ENCODE results near the gene LUZP2. TPM values are rescaled to one million over a fixed set of nuclear protein-coding genes. Genes with fewer than 3 reads are reported as not detected.

Gene LUZP2
- total RNA-seq, 4 donors from 2014 or later, result 0.23 to 0.83 (median 0.48) TPM

- TF ChIP-seq POLR2A (IDR thresholded peaks at IDR 0.05), result no peak
- no peak for TF ChIP-seq CTCF (IDR thresholded peaks at IDR 0.05)
- intact Hi-C loops (cut with DNase I), result no loop called here
- Histone ChIP-seq H3K27me3 (no peaks in the 10 kb centered on the region), H3K4me1 (no peaks in the 10 kb centered on the region), H3K4me3 (no peak overlapping the region), H3K9me3 (no peaks in the 10 kb centered on the region), H3K36me3 (no peaks in the 10 kb centered on the region), H3K27ac (no peak overlapping the region)
- DNase-seq, result no peak
- WGBS, 2 donors, result 36 to 59% methylated on average over 3 of the region's 3 CpGs
Measured at GRCh38 chr11:24773322-24773721, 276.5 kb downstream of the LUZP2 start.

DNA sequence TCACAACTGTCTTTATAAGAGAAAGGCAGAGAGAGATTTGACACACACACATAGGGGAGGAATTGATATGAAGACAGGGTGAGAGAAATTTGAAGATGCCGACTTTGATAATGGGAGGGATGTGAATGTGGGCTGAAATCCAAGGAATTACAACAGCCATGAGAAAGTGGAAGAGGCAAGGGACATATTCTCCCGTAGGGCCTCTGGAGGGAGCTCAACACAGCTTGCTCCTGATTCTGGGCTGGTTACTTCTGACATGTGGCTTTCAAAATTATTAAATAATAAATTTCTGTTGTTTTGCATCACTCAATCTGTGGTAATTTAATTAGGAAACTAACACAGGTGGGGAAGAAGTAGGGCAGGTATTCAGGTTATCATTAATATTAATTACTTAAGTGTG is 282.9 kb downstream of the LUZP2 start:
- DNase-seq, result no peak
- no peak for TF ChIP-seq POLR2A (IDR thresholded peaks at IDR 0.05)
- peak in 1 of 6 experiments; percentile 10 for TF ChIP-seq CTCF (IDR thresholded peaks at IDR 0.05)
- WGBS, 2 donors, result 64 to 77% methylated on average over 2 of the region's 2 CpGs
- no peak overlapping the region for H3K4me3 ChIP-seq
- no peaks in the 10 kb centered on the region for H3K27me3 ChIP-seq
- H3K9me3 ChIP-seq, result no peaks in the 10 kb centered on the region
- no peaks in the 10 kb centered on the region for H3K36me3 ChIP-seq
- intact Hi-C loops (cut with DNase I), result no loop called here
- no peaks in the 10 kb centered on the region for H3K4me1 ChIP-seq
- H3K27ac ChIP-seq, result no peak overlapping the region

DNA sequence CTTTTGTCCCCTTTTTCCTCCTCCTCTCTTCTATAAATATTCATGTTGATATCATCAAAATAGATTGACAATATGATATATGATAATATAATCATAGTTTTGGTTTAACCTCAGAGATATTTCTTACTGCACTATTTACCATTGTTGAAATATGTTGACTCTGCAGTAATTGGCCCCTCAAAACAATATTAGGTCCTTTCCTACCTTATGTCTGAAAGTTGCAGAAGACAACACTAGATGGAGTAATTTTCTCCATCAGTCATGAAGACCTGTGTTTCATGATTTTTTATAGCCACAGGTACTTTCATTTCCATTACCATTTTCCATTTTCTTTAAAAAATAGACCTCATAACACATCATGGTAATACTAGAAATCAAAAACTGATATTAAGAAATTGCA is 284.4 kb downstream of the LUZP2 start:
- Histone ChIP-seq H3K27ac (no peak overlapping the region), H3K36me3 (no peaks in the 10 kb centered on the region), H3K9me3 (no peaks in the 10 kb centered on the region), H3K27me3 (no peaks in the 10 kb centered on the region), H3K4me3 (no peak overlapping the region), H3K4me1 (no peaks in the 10 kb centered on the region)
- no peak for TF ChIP-seq POLR2A (IDR thresholded peaks at IDR 0.05)
- TF ChIP-seq CTCF (IDR thresholded peaks at IDR 0.05), result no peak
- intact Hi-C loops (cut with DNase I), result no loop called here
- no peak for DNase-seq

- Histone ChIP-seq H3K4me3 (no peak overlapping the region), H3K36me3 (no peaks in the 10 kb centered on the region)
- TF ChIP-seq CTCF (IDR thresholded peaks at IDR 0.05) (no peak), POLR2A (IDR thresholded peaks at IDR 0.05) (no peak)
Measured at GRCh38 chr11:24793479-24793878, 296.6 kb downstream of the LUZP2 start.

DNA sequence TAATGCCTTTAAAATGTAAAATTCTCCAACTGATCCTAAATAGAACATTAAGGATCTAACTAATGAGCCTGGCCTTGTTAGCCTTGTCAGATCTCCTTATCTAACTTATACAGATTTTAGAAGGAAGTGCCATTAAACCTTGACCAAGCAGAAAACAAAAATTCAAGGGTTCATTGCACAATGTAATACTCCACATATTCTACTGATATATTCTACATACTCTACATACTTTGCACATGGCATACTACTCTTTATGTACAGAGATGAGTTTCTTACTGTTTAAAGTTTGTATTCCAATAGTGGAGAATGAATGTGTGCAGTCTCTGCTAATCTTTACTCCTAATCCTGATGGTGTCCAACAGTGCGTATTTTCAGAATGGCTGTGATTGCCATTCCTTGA is 297.2 kb downstream of the LUZP2 start:
- intact Hi-C loops (cut with DNase I), result no loop called here
- 95 to 100% methylated on average over 1 of the region's 1 CpG for WGBS, 2 donors
- TF ChIP-seq POLR2A (IDR thresholded peaks at IDR 0.05) (no peak), CTCF (IDR thresholded peaks at IDR 0.05) (no peak)
- no peaks in the 10 kb centered on the region for H3K27me3 ChIP-seq
- no peak overlapping the region for H3K4me3 ChIP-seq
- no peak for DNase-seq
- H3K36me3 ChIP-seq, result no peaks in the 10 kb centered on the region
- H3K4me1 ChIP-seq, result no peaks in the 10 kb centered on the region
- no peak overlapping the region for H3K27ac ChIP-seq
- no peaks in the 10 kb centered on the region for H3K9me3 ChIP-seq

More at GRCh38 chr11:24793479-24793878, 296.6 kb downstream of the LUZP2 start:
- Histone ChIP-seq H3K4me1 (no peaks in the 10 kb centered on the region), H3K27me3 (no peaks in the 10 kb centered on the region), H3K9me3 (no peaks in the 10 kb centered on the region), H3K27ac (no peak overlapping the region)
- no peak for DNase-seq
- intact Hi-C loops (cut with DNase I), result no loop called here
- WGBS, 2 donors, result 68 to 84% methylated on average over 2 of the region's 2 CpGs
